Smooth muscle cell (in vitro differentiated cells): Measurements from ENCODE around the gene SRI. TPM values are rescaled to one million over a fixed set of nuclear protein-coding genes. Genes with fewer than 3 reads are reported as not detected.
"Not testable (repeated sequence)": the region's sequence is repeated elsewhere in the genome, so short reads cannot be mapped to it uniquely, and the experiment has no call there.

ENCODE experiments used
- DNase-seq: peaks from one replicate; lab custom pipeline; 2025; ENCODE audit not compliant: unreplicated experiment; lab: John Stamatoyannopoulos, UW
- H2AFZ ChIP-seq: fragments of 200-600 bp; sonication (generic); 2 replicates; pipeline ENCODE4 v1.6.0; 2016; ENCODE audit warnings: antibody characterized with exemption, low read depth, mild to moderate bottlenecking
- H3F3A ChIP-seq: fragments of 200-600 bp; sonication (generic); 2 replicates; pipeline ENCODE4 v1.6.0; 2017; ENCODE audit warnings: antibody characterized with exemption, low read depth
- H3K27ac ChIP-seq: fragments of 200-600 bp; sonication (generic); 2 replicates; pipeline ENCODE4 v1.5.1; 2016; ENCODE audit warnings: low read depth, mild to moderate bottlenecking
- H3K27me3 ChIP-seq: fragments of 200-600 bp; sonication (generic); 2 replicates; pipeline ENCODE4 v1.6.1; 2016; ENCODE audit warnings: low read depth, mild to moderate bottlenecking
- H3K36me3 ChIP-seq: fragments of 200-600 bp; sonication (generic); 2 replicates; pipeline ENCODE4 v1.5.1; 2016; ENCODE audit warnings: low read depth
- H3K4me1 ChIP-seq: fragments of 200-600 bp; sonication (generic); 2 replicates; pipeline ENCODE4 v1.5.1; 2016; ENCODE audit warnings: low read depth
- H3K4me2 ChIP-seq: fragments of 200-600 bp; sonication (generic); 2 replicates; pipeline ENCODE4 v1.6.0; 2016; ENCODE audit warnings: mild to moderate bottlenecking
- H3K4me3 ChIP-seq: fragments of 200-600 bp; sonication (generic); 2 replicates; pipeline ENCODE4 v1.5.1; 2016; ENCODE audit warnings: mild to moderate bottlenecking
- H3K79me2 ChIP-seq: fragments of 200-600 bp; sonication (generic); 2 replicates; pipeline ENCODE4 v1.6.0; 2016; ENCODE audit warnings: low read depth, mild to moderate bottlenecking
- H3K9ac ChIP-seq: fragments of 200-600 bp; sonication (generic); 2 replicates; pipeline ENCODE4 v1.6.0; 2016; ENCODE audit warnings: low read depth
- H3K9me3 ChIP-seq: fragments of 200-600 bp; sonication (generic); replicated peaks from 2 replicates; pipeline ENCODE4 v1.5.1; 2016; ENCODE audit warnings: low read depth
- H4K20me1 ChIP-seq: fragments of 200-600 bp; sonication (generic); 2 replicates; pipeline ENCODE4 v1.6.0; 2016; ENCODE audit warnings: low read depth
- CTCF ChIP-seq: fragments of 200-600 bp; sonication (generic); IDR thresholded peaks from 2 replicates; pipeline ENCODE4 v1.5.1; 2017; ENCODE audit warnings: borderline replicate concordance, mild to moderate bottlenecking, antibody characterized with exemption; ENCODE audit not compliant: insufficient read depth, poor library complexity, severe bottlenecking
- WGBS: methylation state at CpG from one replicate; pipeline ENCODE4 v1.1.7; 2016; ENCODE audit warnings: low lambda C conversion rate; 5-methylcytosine and 5-hydroxymethylcytosine counted together
- polyA plus RNA-seq: library from polyadenylated mRNA; unstranded; fragments of >200 nt; fragmentation: Nextera tagmentation; extraction: Ambion mirVana; gene quantifications from 2 replicates; pipeline ENCODE4 v1.2.1, GENCODE V29; 2016
- total RNA-seq: library from RNA; depleted of rRNA; stranded (reverse); fragments of >200 nt; gene quantifications from 2 replicates; pipeline ENCODE4 v1.2.3, GENCODE V29; 2014

Gene SRI
- total and polyA plus RNA-seq, 2 experiments from 2014 or later, result 75.2 to 175 TPM

- DNase-seq, result no peak
- no peak overlapping the region for H3K4me3 ChIP-seq
- H3K9ac ChIP-seq, result no peak overlapping the region
- peak overlapping the region; percentile 33 for H3K27ac ChIP-seq
- TF ChIP-seq CTCF, result no peak
- H3K79me2 ChIP-seq, result no peaks in the 10 kb centered on the region
- no peaks in the 10 kb centered on the region for H3K27me3 ChIP-seq
- H4K20me1 ChIP-seq, result no peaks in the 10 kb centered on the region
- H3K36me3 ChIP-seq, result no peaks in the 10 kb centered on the region
- no peak overlapping the region for H3K4me2 ChIP-seq
- H2AFZ ChIP-seq, result no peak overlapping the region
- H3K9me3 ChIP-seq, result no peaks in the 10 kb centered on the region
- 55% methylated on average over 2 of the region's 2 CpGs for WGBS
- no peaks in the 10 kb centered on the region for H3K4me1 ChIP-seq
- H3F3A ChIP-seq, result no peaks in the 10 kb centered on the region
These were observed 48.2 kb upstream of the SRI start for GRCh38 chr7:88268051-88268450.

GRCh38 chr7:88267421-88267820 lies 47.6 kb upstream of the SRI start:
- TF ChIP-seq CTCF, result no peak
- Histone ChIP-seq H3K4me2 (no peak overlapping the region), H2AFZ (no peak overlapping the region), H3K4me1 (no peaks in the 10 kb centered on the region), H3K79me2 (no peaks in the 10 kb centered on the region), H3K4me3 (no peak overlapping the region), H4K20me1 (no peaks in the 10 kb centered on the region), H3F3A (no peaks in the 10 kb centered on the region), H3K9me3 (no peaks in the 10 kb centered on the region), H3K27me3 (no peaks in the 10 kb centered on the region), H3K9ac (no peak overlapping the region), H3K27ac (peak overlapping the region; percentile 33), H3K36me3 (no peaks in the 10 kb centered on the region)
- DNase-seq, result no peak
- WGBS, result 99% methylated on average over 4 of the region's 4 CpGs

- H4K20me1 ChIP-seq, H3K4me3 ChIP-seq, DNase-seq, H3K79me2 ChIP-seq, H3K4me1 ChIP-seq, H2AFZ ChIP-seq, H3K4me2 ChIP-seq, H3K9me3 ChIP-seq, H3K9ac ChIP-seq, H3K27me3 ChIP-seq, H3F3A ChIP-seq, H3K36me3 ChIP-seq: not testable (repeated sequence)
- 48% methylated on average over 3 of the region's 3 CpGs for WGBS
- peak overlapping the region; percentile 54 for H3K27ac ChIP-seq
These were observed 45.1 kb upstream of the SRI start for GRCh38 chr7:88264987-88265386.

GRCh38 chr7:88262562-88262961 lies 42.7 kb upstream of the SRI start:
- TF ChIP-seq CTCF, result no peak
- no peaks in the 10 kb centered on the region for H4K20me1 ChIP-seq
- no peaks in the 10 kb centered on the region for H3K36me3 ChIP-seq
- no peaks in the 10 kb centered on the region for H3K9me3 ChIP-seq
- WGBS, result 96% methylated on average over 4 of the region's 4 CpGs
- no peak overlapping the region for H3K9ac ChIP-seq
- no peaks in the 10 kb centered on the region for H3K79me2 ChIP-seq
- H2AFZ ChIP-seq, result no peak overlapping the region
- no peaks in the 10 kb centered on the region for H3K4me1 ChIP-seq
- no peak overlapping the region for H3K27ac ChIP-seq
- H3K4me2 ChIP-seq, result no peak overlapping the region
- H3F3A ChIP-seq, result no peaks in the 10 kb centered on the region
- H3K27me3 ChIP-seq, result no peaks in the 10 kb centered on the region
- H3K4me3 ChIP-seq, result no peak overlapping the region
- no peak for DNase-seq
